HG02852 (cell line): Measurements from ENCODE around the gene NAPSA.
"Not testable (repeated sequence)": the region's sequence is repeated elsewhere in the genome, so short reads cannot be mapped to it uniquely, and the experiment has no call there.

ENCODE experiments used
- ATAC-seq: cut with Tn5 transposase; IDR thresholded peaks from one replicate; pipeline ENCODE4 v1.9.1; 2021; ENCODE audit warnings: mild to moderate bottlenecking, moderate library complexity; ENCODE audit not compliant: unreplicated experiment

Gene NAPSA

GRCh38 chr19:50361290-50362029 lies 4.0 kb downstream of the NAPSA start:
- ATAC-seq: no peak

GRCh38 chr19:50359328-50359818 lies 6.1 kb downstream of the NAPSA start:
- no peak for ATAC-seq

GRCh38 chr19:50358483-50359327 lies 6.7 kb downstream of the NAPSA start:
- ATAC-seq: peak; percentile 42

GRCh38 chr19:50357178-50358100 lies 8.0 kb downstream of the NAPSA start:
- peak; percentile 62 for ATAC-seq

- ATAC-seq: no peak
Measured at GRCh38 chr19:50356691-50357177, 8.7 kb downstream of the NAPSA start.

GRCh38 chr19:50353487-50353880 lies 12.0 kb downstream of the NAPSA start:
- ATAC-seq: not testable (repeated sequence)

- ATAC-seq: no peak
Measured at GRCh38 chr19:50352242-50352641, 13.2 kb downstream of the NAPSA start.

- no peak for ATAC-seq
Measured at GRCh38 chr19:50349277-50350057, 16.0 kb downstream of the NAPSA start.

GRCh38 chr19:50347089-50347581 lies 18.3 kb downstream of the NAPSA start:
- peak; percentile 47 for ATAC-seq

- peak; percentile 50 for ATAC-seq
Measured at GRCh38 chr19:50344661-50345318, 20.6 kb downstream of the NAPSA start.

GRCh38 chr19:50341091-50341564 lies 24.3 kb downstream of the NAPSA start:
- peak; percentile 53 for ATAC-seq

GRCh38 chr19:50340331-50340730 lies 25.1 kb downstream of the NAPSA start:
- no peak for ATAC-seq

GRCh38 chr19:50337031-50337430 lies 28.4 kb downstream of the NAPSA start:
- not testable (repeated sequence) for ATAC-seq

- no peak for ATAC-seq
Measured at GRCh38 chr19:50334741-50335421, 30.6 kb downstream of the NAPSA start.

- peak; percentile 18 for ATAC-seq
Measured at GRCh38 chr19:50333737-50334617, 31.5 kb downstream of the NAPSA start.

GRCh38 chr19:50333235-50333736 lies 32.2 kb downstream of the NAPSA start:
- ATAC-seq: peak; percentile 41
